ENCODE results near the gene IL16.

- no peak for TF ChIP-seq CTCF (IDR thresholded peaks at IDR 0.05)
- TF ChIP-seq POLR2A (IDR thresholded peaks at IDR 0.05), result no peak
These were observed 119.6 kb downstream of the IL16 start for GRCh38 chr15:81316267-81316666.
